ENCODE data around the gene EIF4A2. TPM values are rescaled to one million over a fixed set of nuclear protein-coding genes. Genes with fewer than 3 reads are reported as not detected.
"Not testable (repeated sequence)": the region's sequence is repeated elsewhere in the genome, so short reads cannot be mapped to it uniquely, and the experiment has no call there.

EIF4A2 gene
- total RNA-seq, 1 donor from 2014 or later: 1,764 TPM

GRCh38 chr3:186807231-186807630 lies 23.9 kb downstream of the EIF4A2 start:
- Histone ChIP-seq H3K79me2 (ENCODE audit: low read depth) (peaks cover 42% of the 10 kb centered on the region), H3F3A (ENCODE audit: low read depth) (peaks cover 17% of the 10 kb centered on the region), H3K9me3 (ENCODE audit: low read depth) (no peaks in the 10 kb centered on the region), H3K4me1 (peaks cover 20% of the 10 kb centered on the region), H3K4me3 (peak overlapping the region; percentile 61), H3K9ac (no peak overlapping the region), H3K4me2 (peak overlapping the region; percentile 97), H4K20me1 (ENCODE audit: low read depth) (no peaks in the 10 kb centered on the region), H3K27ac (no peak overlapping the region), H2AFZ (replicated peaks) (peak overlapping the region; percentile 100), H3K27me3 (no peaks in the 10 kb centered on the region), H3K36me3 (peaks cover 6% of the 10 kb centered on the region)
- H3K36me3 Mint-ChIP-seq: peaks cover 12% of the 10 kb centered on the region
- TF ChIP-seq EZH2 (IDR thresholded peaks at IDR 0.05) (no peak), EZH2phosphoT487 (IDR thresholded peaks at IDR 0.05) (peak; percentile 17)
- no peaks in the 10 kb centered on the region for H3K9me3 Mint-ChIP-seq
- H3K27me3 Mint-ChIP-seq (ENCODE audit: insufficient read depth, low read depth): peaks cover 2% of the 10 kb centered on the region
- peak overlapping the region; percentile 57 for H3K27ac Mint-ChIP-seq
- peak overlapping the region; percentile 94 for H3K4me3 Mint-ChIP-seq
- DNase-seq (ENCODE audit: low spot score): no peak
- peaks cover 20% of the 10 kb centered on the region for H3K4me1 Mint-ChIP-seq

- no peaks in the 10 kb centered on the region for H4K20me1 ChIP-seq (ENCODE audit: low read depth)
- no peak overlapping the region for H2AFZ ChIP-seq (replicated peaks)
- H3K9me3 ChIP-seq (ENCODE audit: low read depth): no peaks in the 10 kb centered on the region
- H3K4me1 ChIP-seq: peaks cover 12% of the 10 kb centered on the region
- H3K27me3 ChIP-seq: no peaks in the 10 kb centered on the region
- Mint-ChIP-seq H3K27me3 (ENCODE audit: insufficient read depth, low read depth) (peaks cover 7% of the 10 kb centered on the region), H3K4me3 (no peak overlapping the region), H3K4me1 (peaks cover 10% of the 10 kb centered on the region), H3K27ac (no peak overlapping the region), H3K36me3 (no peaks in the 10 kb centered on the region), H3K9me3 (no peaks in the 10 kb centered on the region)
- H3K4me2 ChIP-seq: no peak overlapping the region
- no peak for DNase-seq (ENCODE audit: low spot score)
- TF ChIP-seq, protein P1, sequence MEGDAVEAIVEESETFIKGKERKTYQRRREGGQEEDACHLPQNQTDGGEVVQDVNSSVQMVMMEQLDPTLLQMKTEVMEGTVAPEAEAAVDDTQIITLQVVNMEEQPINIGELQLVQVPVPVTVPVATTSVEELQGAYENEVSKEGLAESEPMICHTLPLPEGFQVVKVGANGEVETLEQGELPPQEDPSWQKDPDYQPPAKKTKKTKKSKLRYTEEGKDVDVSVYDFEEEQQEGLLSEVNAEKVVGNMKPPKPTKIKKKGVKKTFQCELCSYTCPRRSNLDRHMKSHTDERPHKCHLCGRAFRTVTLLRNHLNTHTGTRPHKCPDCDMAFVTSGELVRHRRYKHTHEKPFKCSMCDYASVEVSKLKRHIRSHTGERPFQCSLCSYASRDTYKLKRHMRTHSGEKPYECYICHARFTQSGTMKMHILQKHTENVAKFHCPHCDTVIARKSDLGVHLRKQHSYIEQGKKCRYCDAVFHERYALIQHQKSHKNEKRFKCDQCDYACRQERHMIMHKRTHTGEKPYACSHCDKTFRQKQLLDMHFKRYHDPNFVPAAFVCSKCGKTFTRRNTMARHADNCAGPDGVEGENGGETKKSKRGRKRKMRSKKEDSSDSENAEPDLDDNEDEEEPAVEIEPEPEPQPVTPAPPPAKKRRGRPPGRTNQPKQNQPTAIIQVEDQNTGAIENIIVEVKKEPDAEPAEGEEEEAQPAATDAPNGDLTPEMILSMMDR (IDR thresholded peaks at IDR 0.05): no peak
- TF ChIP-seq EZH2 (IDR thresholded peaks at IDR 0.05): no peak
- TF ChIP-seq EZH2phosphoT487 (IDR thresholded peaks at IDR 0.05): no peak
- H3K36me3 ChIP-seq: no peaks in the 10 kb centered on the region
- H3F3A ChIP-seq (ENCODE audit: low read depth): peaks cover 17% of the 10 kb centered on the region
- H3K79me2 ChIP-seq (ENCODE audit: low read depth): peaks cover 11% of the 10 kb centered on the region
- H3K4me3 ChIP-seq: no peak overlapping the region
- no peak overlapping the region for H3K27ac ChIP-seq
- no peak overlapping the region for H3K9ac ChIP-seq
Measured at GRCh38 chr3:186810336-186810996, 27.1 kb downstream of the EIF4A2 start.

GRCh38 chr3:186811313-186811712 lies 27.9 kb downstream of the EIF4A2 start:
- not testable (repeated sequence) for H3K79me2 ChIP-seq (ENCODE audit: low read depth); H3K9me3 Mint-ChIP-seq; H3K27ac ChIP-seq; H4K20me1 ChIP-seq (ENCODE audit: low read depth); H3K36me3 ChIP-seq; H3K9me3 ChIP-seq (ENCODE audit: low read depth); H3K4me3 ChIP-seq; H2AFZ ChIP-seq (replicated peaks); H3K4me2 ChIP-seq; H3K27me3 Mint-ChIP-seq (ENCODE audit: insufficient read depth, low read depth); H3K4me1 Mint-ChIP-seq; H3K27me3 ChIP-seq; H3K9ac ChIP-seq; H3K27ac Mint-ChIP-seq; DNase-seq (ENCODE audit: low spot score); H3K4me3 Mint-ChIP-seq; H3K36me3 Mint-ChIP-seq
- H3F3A ChIP-seq (ENCODE audit: low read depth): peaks cover 15% of the 10 kb centered on the region
- H3K4me1 ChIP-seq: peaks cover 12% of the 10 kb centered on the region

- H3K27me3 Mint-ChIP-seq (ENCODE audit: insufficient read depth, low read depth): peaks cover 7% of the 10 kb centered on the region
- no peak overlapping the region for H3K9ac ChIP-seq
Measured at GRCh38 chr3:186814100-186814499, 30.7 kb downstream of the EIF4A2 start.

More at GRCh38 chr3:186814100-186814499, 30.7 kb downstream of the EIF4A2 start:
- TF ChIP-seq, protein P1 (IDR thresholded peaks at IDR 0.05): no peak
- TF ChIP-seq EZH2 (IDR thresholded peaks at IDR 0.05): no peak
- no peak for TF ChIP-seq EZH2phosphoT487 (IDR thresholded peaks at IDR 0.05)
- Histone ChIP-seq H3K4me3 (no peak overlapping the region), H3F3A (ENCODE audit: low read depth) (no peaks in the 10 kb centered on the region), H3K4me2 (no peak overlapping the region), H3K9me3 (ENCODE audit: low read depth) (no peaks in the 10 kb centered on the region), H3K27me3 (no peaks in the 10 kb centered on the region), H3K79me2 (ENCODE audit: low read depth) (no peaks in the 10 kb centered on the region), H3K36me3 (no peaks in the 10 kb centered on the region), H4K20me1 (ENCODE audit: low read depth) (no peaks in the 10 kb centered on the region), H3K27ac (no peak overlapping the region), H2AFZ (replicated peaks) (no peak overlapping the region), H3K4me1 (peaks cover 6% of the 10 kb centered on the region)
- Mint-ChIP-seq H3K36me3 (no peaks in the 10 kb centered on the region), H3K4me3 (no peak overlapping the region), H3K27ac (no peak overlapping the region), H3K4me1 (no peaks in the 10 kb centered on the region), H3K9me3 (no peaks in the 10 kb centered on the region)
- DNase-seq (ENCODE audit: low spot score): no peak

All from neural progenitor cell (in vitro differentiated cells).